Activated T-cell treated with anti-CD3 and anti-CD28 coated beads, Interleukin-2, amount 50 U/mL, for 72 hours (primary cell): ENCODE measurements around the gene BRD3OS. TPM values are rescaled to one million over a fixed set of nuclear protein-coding genes. Genes with fewer than 3 reads are reported as not detected.

Experiments
- ATAC-seq, 2 donors: fragments of 150-1000 bp; cut with Tn5 transposase; replicated peaks in 1 of 2; 2 replicates each; pipeline ENCODE4 v1.10.0; 2021; ENCODE audit warnings: moderate library complexity in 2 of 2, mild to moderate bottlenecking in 1 of 2
- DNase-seq, 2 donors: peaks; one replicate each; pipeline ENCODE4 v3.0.0; 2021 to 2022; ENCODE audit warnings: mixed read lengths in 1 of 2
- H3K27ac Mint-ChIP-seq: one replicate; pipeline ENCODE4 v1.8.0; 2022; ENCODE audit warnings: mild to moderate bottlenecking, moderate library complexity, mixed read lengths
- H3K27me3 Mint-ChIP-seq: one replicate; pipeline ENCODE4 v1.8.0; 2022; ENCODE audit warnings: low read depth, mixed read lengths
- H3K36me3 Mint-ChIP-seq, 2 donors: one replicate each; pipeline ENCODE4 v1.8.0; 2022; ENCODE audit warnings: mixed read lengths in 2 of 2, mild to moderate bottlenecking in 1 of 2; ENCODE audit not compliant: insufficient read depth in 2 of 2
- H3K4me1 Mint-ChIP-seq: one replicate; pipeline ENCODE4 v1.8.0; 2022; ENCODE audit warnings: low read depth, mixed read lengths
- H3K4me3 Mint-ChIP-seq, 2 donors: one replicate each; pipeline ENCODE4 v1.8.0; 2022; ENCODE audit warnings: mild to moderate bottlenecking in 2 of 2, mixed read lengths in 2 of 2, moderate library complexity in 2 of 2
- H3K9me3 Mint-ChIP-seq, 2 donors: one replicate each; pipeline ENCODE4 v1.8.0; 2022; ENCODE audit warnings: mixed read lengths in 2 of 2
- total RNA-seq, 2 donors: library from RNA; stranded (reverse); gene quantifications; one replicate each; pipeline ENCODE4 v1.2.3, GENCODE V29; 2022

The BRD3OS gene
- total RNA-seq, 2 donors from 2014 or later = 6.3 to 10.3 TPM

DNA sequence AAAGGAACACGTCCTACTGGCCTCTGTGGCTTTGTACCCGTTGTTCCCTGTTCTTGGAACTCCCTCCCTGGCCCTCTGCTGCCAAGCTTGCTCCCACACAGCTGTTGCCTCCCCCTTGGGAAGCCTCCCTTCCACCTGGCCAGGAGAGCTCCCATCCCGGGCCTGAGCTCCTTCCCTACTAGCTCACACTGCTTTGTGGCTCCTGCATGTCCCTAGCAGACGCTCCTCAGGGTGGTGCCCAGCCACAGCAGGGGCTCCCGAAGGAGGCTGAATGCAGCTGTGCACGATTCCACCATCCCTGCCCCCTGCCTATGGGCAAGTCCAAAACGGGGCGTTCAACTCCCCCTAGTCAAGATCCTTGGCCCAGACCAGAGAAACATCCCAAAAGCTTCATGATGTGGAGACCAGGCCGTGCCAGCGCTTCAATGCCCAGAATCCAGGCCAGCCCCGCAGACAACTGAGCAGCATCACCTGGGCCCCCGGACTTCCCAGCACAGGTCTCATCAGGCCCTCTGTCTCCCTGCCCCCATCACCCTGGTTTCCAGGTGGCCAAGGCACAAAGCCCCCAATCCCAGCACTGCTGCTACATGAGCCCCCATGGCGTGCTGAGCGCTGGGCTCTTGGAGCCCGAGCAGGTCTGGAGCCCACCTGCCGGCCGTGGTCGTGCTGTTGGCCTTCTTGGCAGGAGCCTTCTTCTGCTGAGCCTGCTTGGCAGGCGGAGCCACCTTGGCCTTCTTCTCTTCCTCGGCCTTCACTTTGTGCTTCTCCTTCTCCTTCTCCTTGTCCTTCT is 14.3 kb downstream of the BRD3OS start:
- Mint-ChIP-seq H3K27me3 (no peaks in the 10 kb centered on the region), H3K4me1 (no peaks in the 10 kb centered on the region), H3K9me3 (peaks cover 0 to 6% of the 10 kb centered on the region in 2 donors), H3K4me3 (no peak overlapping the region), H3K27ac (no peak overlapping the region), H3K36me3 (peaks cover 11 to 28% of the 10 kb centered on the region in 2 donors)
- DNase-seq (no peak), ATAC-seq (no peak)

DNA sequence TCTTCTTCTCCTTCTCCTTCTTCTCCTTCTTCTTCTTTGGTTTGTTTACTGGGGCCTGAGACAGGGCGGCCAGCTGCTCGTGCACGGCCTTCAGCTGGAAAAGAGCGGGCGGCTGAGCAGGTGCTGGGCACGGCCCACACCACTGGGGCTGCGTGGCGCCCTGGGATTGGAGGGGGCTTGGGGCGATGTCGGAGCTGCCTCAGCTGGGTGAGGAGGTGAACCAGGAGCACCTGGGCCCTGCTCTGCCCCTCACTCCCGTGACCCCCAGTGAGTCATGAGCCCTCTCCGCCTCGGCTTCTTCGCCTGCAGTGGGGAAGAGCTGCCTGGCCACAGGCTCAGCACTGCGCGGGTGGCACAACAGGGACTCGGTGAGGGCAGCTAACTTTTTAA is 14.9 kb downstream of the BRD3OS start:
- Mint-ChIP-seq H3K9me3 (peaks cover 0 to 6% of the 10 kb centered on the region in 2 donors), H3K36me3 (peaks cover 11 to 28% of the 10 kb centered on the region in 2 donors), H3K27me3 (no peaks in the 10 kb centered on the region), H3K27ac (no peak overlapping the region), H3K4me1 (no peaks in the 10 kb centered on the region), H3K4me3 (no peak overlapping the region)
- no peak for ATAC-seq
- DNase-seq = no peak

DNA sequence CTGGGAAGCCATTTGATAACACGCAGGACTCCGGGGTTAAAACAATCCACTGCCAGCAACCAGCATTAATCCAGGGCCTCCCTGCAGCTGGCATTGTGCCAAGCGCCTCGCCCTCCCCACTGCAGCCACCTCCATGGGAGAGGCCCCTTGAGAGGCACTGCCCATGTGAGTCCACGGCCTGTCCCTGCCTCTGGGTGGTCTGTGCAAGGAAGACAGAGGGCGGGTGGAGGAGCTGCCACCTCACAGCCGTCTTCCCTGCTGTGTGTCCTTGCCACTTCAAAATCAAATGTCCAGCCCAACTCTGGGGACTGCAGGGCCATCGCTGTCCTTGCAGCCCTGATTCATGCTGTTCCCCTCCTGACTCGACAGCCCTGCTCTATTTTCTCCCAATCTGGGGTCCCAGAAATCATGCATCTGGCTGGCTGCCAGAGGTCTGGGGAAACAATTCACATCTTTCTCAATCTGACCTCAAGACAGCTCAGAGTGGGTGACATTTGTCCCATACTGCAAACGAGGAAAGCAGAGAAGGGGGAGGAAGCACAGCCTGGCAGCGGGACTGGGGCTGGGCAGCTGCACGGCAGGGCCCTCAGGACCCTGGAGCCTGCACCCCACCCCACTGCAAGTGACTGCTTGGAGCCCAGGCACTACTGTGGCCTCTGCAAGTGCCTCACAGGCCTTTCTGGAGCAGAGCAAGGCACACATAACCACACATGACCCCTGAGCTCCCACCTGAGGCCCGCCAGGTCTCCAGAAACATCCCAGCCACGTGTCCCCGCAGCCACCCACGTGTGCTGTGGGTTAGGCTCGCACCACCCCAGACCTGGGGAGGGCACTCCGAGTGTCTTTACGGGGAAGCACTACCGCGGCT is 15.7 kb downstream of the BRD3OS start:
- Mint-ChIP-seq H3K9me3 (peaks cover 0 to 6% of the 10 kb centered on the region in 2 donors), H3K36me3 (peaks cover 11 to 28% of the 10 kb centered on the region in 2 donors), H3K27me3 (no peaks in the 10 kb centered on the region), H3K4me3 (no peak overlapping the region), H3K27ac (no peak overlapping the region), H3K4me1 (no peaks in the 10 kb centered on the region)
- no peak for ATAC-seq
- no peak for DNase-seq

DNA sequence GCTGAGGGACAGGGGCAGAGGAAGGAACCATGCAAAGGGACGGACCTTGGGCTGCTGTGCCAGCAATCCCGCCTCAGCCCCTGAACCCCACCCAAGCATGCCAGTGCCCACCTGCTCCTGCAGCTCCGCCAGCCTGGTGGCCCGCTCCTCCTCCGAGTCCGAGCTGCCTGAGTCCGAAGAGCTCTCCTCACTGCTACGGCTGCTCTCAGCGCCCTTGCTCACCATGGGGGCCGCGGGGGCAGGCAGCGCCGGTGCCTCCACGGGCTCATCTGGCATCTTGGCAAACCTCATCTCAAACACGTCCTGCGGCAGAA is 16.3 kb downstream of the BRD3OS start:
- no peaks in the 10 kb centered on the region for H3K27me3 Mint-ChIP-seq
- H3K27ac Mint-ChIP-seq = no peak overlapping the region
- DNase-seq (no peak), ATAC-seq (no peak)
- H3K36me3 Mint-ChIP-seq = peaks cover 11 to 25% of the 10 kb centered on the region in 2 donors
- no peaks in the 10 kb centered on the region for H3K4me1 Mint-ChIP-seq
- H3K9me3 Mint-ChIP-seq = peaks cover 0 to 6% of the 10 kb centered on the region in 2 donors
- H3K4me3 Mint-ChIP-seq = no peak overlapping the region

DNA sequence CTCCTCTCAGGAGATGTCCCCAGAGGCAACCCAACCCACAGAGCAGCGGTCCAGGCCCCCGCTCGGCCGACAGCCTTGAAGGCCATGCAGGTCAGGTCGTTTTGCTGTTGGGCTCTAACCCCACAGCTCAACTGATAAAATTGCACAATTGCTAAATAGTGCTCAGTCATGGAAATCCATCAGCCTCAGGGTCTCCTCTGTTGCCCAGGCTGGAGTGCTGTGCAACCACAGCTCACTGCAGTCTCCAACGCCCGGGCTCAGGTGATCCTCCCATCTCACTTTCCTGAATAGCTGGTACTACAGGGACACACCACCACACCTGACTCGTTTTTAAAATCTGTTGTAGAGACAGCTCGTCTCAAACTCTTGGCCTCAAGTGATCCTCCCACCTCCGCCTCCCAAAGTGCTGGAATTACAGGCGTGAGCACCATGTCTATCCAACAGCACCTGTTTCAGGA is 18.3 kb downstream of the BRD3OS start:
- Mint-ChIP-seq H3K4me3 (no peak overlapping the region), H3K9me3 (peaks cover 0 to 6% of the 10 kb centered on the region in 2 donors), H3K27ac (no peak overlapping the region), H3K4me1 (no peaks in the 10 kb centered on the region), H3K27me3 (no peaks in the 10 kb centered on the region), H3K36me3 (peaks cover 11 to 19% of the 10 kb centered on the region in 2 donors)
- DNase-seq (no peak), ATAC-seq (no peak)

DNA sequence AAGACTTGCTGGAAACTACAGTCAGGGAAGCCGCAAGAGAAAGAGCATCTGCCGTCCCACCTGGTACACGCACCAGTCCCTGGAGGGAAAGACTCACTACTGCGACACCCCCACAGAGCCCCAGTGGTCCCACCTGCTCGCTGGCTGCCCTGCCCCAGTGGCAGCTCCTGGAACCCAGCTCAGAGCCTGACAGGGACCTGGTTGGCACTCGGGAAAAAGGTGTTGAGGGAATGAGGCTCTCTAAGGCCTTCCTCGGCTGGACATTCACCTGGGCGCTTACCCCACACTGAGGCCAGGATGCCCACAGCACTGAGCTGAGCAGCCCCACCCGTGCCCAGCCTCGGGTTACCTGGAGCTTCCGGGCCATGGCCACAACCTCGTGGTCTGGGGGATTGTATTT is 19.7 kb downstream of the BRD3OS start:
- peaks cover 2 to 7% of the 10 kb centered on the region in 2 donors for H3K36me3 Mint-ChIP-seq
- no peak overlapping the region for H3K4me3 Mint-ChIP-seq
- no peaks in the 10 kb centered on the region for H3K4me1 Mint-ChIP-seq
- ATAC-seq = no peak
- no peak for DNase-seq
- no peak overlapping the region for H3K27ac Mint-ChIP-seq
- no peaks in the 10 kb centered on the region for H3K9me3 Mint-ChIP-seq
- H3K27me3 Mint-ChIP-seq = no peaks in the 10 kb centered on the region

DNA sequence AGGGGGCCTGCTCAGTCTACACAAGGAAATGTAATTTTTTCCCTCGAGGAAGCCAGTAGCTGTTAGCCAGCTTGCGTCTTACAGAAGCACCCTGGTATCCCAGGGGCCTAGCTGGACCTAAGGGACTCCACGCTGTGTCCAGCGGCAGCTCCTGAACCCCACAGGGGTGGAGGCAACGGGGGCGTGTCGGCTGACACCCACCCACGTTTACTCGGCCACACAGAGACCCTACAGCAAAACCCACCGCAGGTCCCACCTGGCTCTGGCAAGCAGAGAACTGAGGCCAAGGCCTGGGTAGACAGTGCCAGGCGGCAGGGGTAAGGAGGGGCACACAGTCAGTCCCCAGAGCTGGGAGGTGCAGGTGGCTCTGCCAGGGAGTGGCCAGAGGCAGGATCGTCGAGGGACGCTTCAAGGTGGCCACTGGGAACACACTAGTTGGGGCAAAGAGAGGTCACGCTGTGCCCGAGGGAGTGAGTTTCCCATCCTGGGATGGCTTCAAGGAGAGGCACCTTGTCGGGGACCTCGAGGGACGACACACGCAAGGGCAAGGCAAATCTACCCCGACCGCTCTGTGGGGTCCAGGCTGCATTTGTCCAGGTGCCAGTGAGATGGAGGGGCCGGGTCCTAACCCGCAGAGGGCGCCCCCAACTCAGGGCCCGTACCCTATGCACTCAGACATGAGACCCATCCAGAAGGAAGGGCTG is 20.7 kb downstream of the BRD3OS start:
- no peak for ATAC-seq
- Mint-ChIP-seq H3K27me3 (no peaks in the 10 kb centered on the region), H3K9me3 (no peaks in the 10 kb centered on the region), H3K4me1 (no peaks in the 10 kb centered on the region), H3K27ac (no peak overlapping the region), H3K4me3 (no peak overlapping the region), H3K36me3 (peaks cover 0 to 4% of the 10 kb centered on the region in 2 donors)
- DNase-seq = no peak

DNA sequence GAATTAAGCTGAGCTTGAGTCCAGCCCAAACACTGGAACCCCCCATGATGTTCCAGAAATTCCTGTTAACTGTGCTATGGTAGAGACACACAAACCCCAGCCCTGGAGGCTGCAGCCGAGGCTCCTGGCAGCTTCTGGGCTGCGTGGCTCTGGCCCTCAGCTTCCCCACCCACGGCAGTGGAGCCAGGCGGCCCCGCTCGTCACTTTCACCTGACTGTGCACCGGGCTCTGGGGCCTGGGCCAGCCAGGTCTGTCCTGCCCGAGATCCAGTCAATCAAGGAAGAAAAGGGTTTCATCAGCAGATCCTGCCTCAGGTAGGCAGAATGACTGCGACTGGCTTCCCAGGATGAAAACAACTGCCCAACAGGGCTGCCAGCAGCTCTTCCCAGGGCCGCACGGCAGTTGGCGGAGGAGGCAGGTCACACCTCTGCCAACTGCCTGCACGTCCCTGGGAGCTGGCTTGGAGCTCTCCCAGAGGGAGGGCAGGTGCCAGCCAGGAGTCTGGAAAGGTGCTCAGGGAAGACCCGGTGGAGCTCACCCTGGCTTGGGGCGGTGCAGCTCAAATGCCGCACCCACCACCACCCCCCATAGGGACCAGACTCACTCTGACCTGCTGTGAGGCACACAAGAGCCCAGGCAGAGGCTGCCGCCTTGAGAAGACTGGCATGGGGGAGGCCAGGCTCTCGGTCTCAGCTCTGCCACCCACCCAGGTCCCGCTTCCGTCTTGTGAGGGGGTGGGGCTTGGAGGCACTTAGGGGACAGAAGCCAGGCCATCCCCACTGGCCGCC is 21.8 kb downstream of the BRD3OS start:
- H3K9me3 Mint-ChIP-seq = no peaks in the 10 kb centered on the region
- no peaks in the 10 kb centered on the region for H3K4me1 Mint-ChIP-seq
- no peak overlapping the region for H3K27ac Mint-ChIP-seq
- ATAC-seq (no peak), DNase-seq (no peak)
- no peaks in the 10 kb centered on the region for H3K27me3 Mint-ChIP-seq
- peaks cover 0 to 6% of the 10 kb centered on the region in 2 donors for H3K36me3 Mint-ChIP-seq
- no peak overlapping the region for H3K4me3 Mint-ChIP-seq

DNA sequence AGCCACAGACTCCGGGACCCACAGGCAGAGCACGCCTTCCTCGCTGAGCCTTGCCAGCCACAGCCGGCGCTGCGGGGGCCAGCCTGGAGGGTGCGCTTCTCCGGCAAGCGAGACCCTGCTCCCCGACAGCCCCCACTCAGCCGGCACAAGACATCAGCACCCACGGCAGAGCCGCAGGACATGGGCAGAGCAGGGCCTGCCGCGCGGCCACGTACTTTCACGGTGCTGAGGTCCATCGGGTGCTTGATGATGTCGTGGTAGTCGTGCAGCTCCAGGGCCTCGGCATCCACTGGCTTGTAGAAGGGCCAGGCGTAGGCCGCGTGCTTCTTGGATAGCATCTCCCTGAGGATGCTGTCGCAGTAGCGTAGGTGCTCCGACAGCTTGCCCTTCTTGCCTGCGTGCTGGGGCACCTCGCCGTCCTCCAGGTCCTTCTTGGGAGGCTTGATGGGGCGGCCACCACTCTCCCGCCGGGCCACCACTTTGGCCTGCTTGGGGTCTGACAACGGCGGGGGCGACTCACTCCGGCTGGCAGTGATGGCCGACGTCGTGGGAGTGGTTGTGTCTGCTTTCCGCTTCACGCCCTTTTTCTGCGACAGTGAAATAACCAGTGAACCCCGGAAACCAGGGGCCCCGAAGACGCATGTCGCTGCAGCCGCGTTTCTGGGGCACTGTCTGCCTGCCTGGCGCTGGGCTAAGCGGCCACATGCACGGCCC is 22.7 kb downstream of the BRD3OS start:
- no peak for DNase-seq
- Mint-ChIP-seq H3K27me3 (no peaks in the 10 kb centered on the region), H3K4me1 (no peaks in the 10 kb centered on the region), H3K27ac (no peak overlapping the region), H3K36me3 (peaks cover 0 to 6% of the 10 kb centered on the region in 2 donors), H3K9me3 (no peaks in the 10 kb centered on the region), H3K4me3 (no peak overlapping the region)
- no peak for ATAC-seq

DNA sequence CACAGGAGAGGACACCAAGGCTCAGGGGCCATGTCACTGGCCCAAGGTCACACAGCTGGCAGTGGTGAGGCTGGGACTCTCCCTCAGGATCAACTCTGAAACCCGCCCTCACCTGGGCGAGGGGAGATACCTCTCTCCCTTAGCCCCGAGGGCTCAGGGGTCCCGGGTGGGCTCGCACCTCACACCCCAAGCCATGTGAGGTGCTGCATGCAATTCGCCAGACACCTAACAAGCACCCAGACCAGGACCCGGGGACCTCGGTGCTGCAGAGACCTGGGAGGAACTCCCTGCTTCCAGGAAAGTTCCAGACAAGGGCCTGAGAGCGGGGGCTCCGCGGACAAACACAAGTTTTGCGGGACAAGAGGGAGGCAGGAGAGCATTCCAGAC is 23.3 kb downstream of the BRD3OS start:
- no peaks in the 10 kb centered on the region for H3K9me3 Mint-ChIP-seq
- no peaks in the 10 kb centered on the region for H3K4me1 Mint-ChIP-seq
- H3K27me3 Mint-ChIP-seq = no peaks in the 10 kb centered on the region
- H3K27ac Mint-ChIP-seq = no peak overlapping the region
- H3K36me3 Mint-ChIP-seq = peaks cover 0 to 6% of the 10 kb centered on the region in 2 donors
- H3K4me3 Mint-ChIP-seq = no peak overlapping the region
- ATAC-seq (no peak), DNase-seq (no peak)

DNA sequence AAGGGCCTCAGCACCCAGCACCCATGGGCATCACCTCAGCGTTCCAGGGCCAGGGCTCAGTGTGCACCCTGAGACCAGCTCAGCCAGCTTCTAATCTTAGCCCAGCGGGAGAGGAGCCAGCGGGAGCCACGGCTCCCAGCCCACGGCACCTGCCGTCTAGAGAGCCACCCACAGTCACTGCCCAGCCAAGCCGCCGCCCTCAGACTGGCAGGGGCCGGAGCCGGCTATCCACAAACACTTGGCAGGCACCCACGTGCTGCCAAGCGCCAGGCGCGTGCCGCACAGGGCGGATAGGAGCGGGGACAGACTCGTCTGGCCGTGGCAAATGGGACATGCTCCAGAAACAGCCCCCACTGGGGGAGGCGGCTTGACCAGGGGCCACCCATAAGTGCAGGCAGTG is 24.0 kb downstream of the BRD3OS start:
- Mint-ChIP-seq H3K36me3 (peaks cover 2 to 6% of the 10 kb centered on the region in 2 donors), H3K27ac (no peak overlapping the region), H3K4me1 (no peaks in the 10 kb centered on the region), H3K9me3 (no peaks in the 10 kb centered on the region), H3K27me3 (no peaks in the 10 kb centered on the region), H3K4me3 (no peak overlapping the region)
- no peak for ATAC-seq
- no peak for DNase-seq
